PFSK-1 (cell line): Measurements from ENCODE around the gene DIP2C.

Source experiments
- TAF1 ChIP-seq: IDR thresholded peaks from 2 replicates; pipeline ENCODE4 v1.6.1; 2012; ENCODE audit warnings: low read length, control low read depth, borderline replicate concordance; ENCODE audit not compliant: insufficient read depth
- TF ChIP-seq, protein P1 (sequence below), 2 experiments: IDR thresholded peaks; 2 replicates each; pipeline versions ENCODE4 v1.6.1 to v1.8.0; 2011 to 2012; ENCODE audit warnings: low read depth in 2 of 2, low read length in 2 of 2, control low read depth in 1 of 2, inconsistent platforms in 1 of 2, mild to moderate bottlenecking in 1 of 2, moderate library complexity in 1 of 2; ENCODE audit not compliant: insufficient read depth in 1 of 2

DNA sequence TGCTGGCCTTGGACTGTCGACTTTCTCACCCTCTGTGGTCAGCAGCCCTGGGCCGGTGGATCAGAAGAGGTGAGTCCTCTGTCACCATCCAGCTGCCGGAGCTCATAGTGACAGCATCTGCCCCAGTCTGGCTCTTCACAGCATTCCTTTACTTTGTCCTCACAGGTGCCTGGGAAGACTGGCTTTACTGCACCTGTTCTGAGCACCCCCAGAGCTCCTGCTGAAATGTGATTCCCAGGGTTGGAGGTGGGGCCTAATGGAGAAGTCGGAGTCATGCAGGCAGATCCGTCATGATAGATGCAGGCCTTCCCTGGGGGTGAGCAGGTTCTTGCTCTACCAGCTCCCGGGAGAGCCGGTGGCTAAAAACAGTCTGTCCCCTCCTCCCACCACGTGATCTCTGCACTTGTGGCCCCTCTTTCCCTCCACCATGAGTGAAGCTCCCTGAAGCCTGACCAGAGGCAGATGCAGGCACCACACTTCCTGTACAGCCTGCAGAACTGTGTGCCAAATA, 382.7 kb downstream of the DIP2C start:
- TF ChIP-seq, protein P1, sequence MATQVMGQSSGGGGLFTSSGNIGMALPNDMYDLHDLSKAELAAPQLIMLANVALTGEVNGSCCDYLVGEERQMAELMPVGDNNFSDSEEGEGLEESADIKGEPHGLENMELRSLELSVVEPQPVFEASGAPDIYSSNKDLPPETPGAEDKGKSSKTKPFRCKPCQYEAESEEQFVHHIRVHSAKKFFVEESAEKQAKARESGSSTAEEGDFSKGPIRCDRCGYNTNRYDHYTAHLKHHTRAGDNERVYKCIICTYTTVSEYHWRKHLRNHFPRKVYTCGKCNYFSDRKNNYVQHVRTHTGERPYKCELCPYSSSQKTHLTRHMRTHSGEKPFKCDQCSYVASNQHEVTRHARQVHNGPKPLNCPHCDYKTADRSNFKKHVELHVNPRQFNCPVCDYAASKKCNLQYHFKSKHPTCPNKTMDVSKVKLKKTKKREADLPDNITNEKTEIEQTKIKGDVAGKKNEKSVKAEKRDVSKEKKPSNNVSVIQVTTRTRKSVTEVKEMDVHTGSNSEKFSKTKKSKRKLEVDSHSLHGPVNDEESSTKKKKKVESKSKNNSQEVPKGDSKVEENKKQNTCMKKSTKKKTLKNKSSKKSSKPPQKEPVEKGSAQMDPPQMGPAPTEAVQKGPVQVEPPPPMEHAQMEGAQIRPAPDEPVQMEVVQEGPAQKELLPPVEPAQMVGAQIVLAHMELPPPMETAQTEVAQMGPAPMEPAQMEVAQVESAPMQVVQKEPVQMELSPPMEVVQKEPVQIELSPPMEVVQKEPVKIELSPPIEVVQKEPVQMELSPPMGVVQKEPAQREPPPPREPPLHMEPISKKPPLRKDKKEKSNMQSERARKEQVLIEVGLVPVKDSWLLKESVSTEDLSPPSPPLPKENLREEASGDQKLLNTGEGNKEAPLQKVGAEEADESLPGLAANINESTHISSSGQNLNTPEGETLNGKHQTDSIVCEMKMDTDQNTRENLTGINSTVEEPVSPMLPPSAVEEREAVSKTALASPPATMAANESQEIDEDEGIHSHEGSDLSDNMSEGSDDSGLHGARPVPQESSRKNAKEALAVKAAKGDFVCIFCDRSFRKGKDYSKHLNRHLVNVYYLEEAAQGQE (IDR thresholded peaks at IDR 0.05; ENCODE audit: insufficient read depth in 1 of 2, low read depth in 2 of 2, low read length in 2 of 2), result no peak
- no peak for TF ChIP-seq TAF1
